Type B pancreatic cell (in vitro differentiated cells): Measurements from ENCODE around the gene PITPNB. TPM values are rescaled to one million over a fixed set of nuclear protein-coding genes. Genes with fewer than 3 reads are reported as not detected.
A peak's percentile ranks its signal among the peaks of the same experiment; 100 is the strongest.

Experiments
- DNase-seq: peaks from one replicate; pipeline ENCODE4 v3.0.0; 2021; ENCODE audit warnings: mixed read lengths; ENCODE audit not compliant: unreplicated experiment; ENCODE audit errors: extremely low spot score
- H3K27ac Mint-ChIP-seq: 2 replicates; pipeline ENCODE4 v1.8.0; 2021; ENCODE audit warnings: mild to moderate bottlenecking, mixed read lengths
- H3K27me3 Mint-ChIP-seq: 2 replicates; pipeline ENCODE4 v1.8.0; 2021; ENCODE audit warnings: mixed read lengths
- H3K36me3 Mint-ChIP-seq: 2 replicates; pipeline ENCODE4 v1.8.0; 2021; ENCODE audit warnings: mixed read lengths
- H3K4me1 Mint-ChIP-seq: one replicate; pipeline ENCODE4 v1.8.0; 2021; ENCODE audit warnings: mixed read lengths; ENCODE audit not compliant: unreplicated experiment
- H3K4me3 Mint-ChIP-seq: 2 replicates; pipeline ENCODE4 v1.8.0; 2021; ENCODE audit warnings: mild to moderate bottlenecking, mixed read lengths
- H3K9me3 Mint-ChIP-seq: 2 replicates; pipeline ENCODE4 v1.8.0; 2021; ENCODE audit warnings: mixed read lengths
- total RNA-seq: library from RNA; stranded (reverse); gene quantifications from 2 replicates; pipeline ENCODE4 v1.2.1, GENCODE V29; 2021; ENCODE audit warnings: low replicate concordance
- TF ChIP-seq, protein P1 (sequence below): fragments of 200-600 bp; sonication (generic); conservative IDR thresholded peaks from 2 replicates; pipeline ENCODE4 v1.5.0; 2021; ENCODE audit warnings: antibody characterized with exemption, mild to moderate bottlenecking

The PITPNB gene
- total RNA-seq, 1 donor from 2014 or later: 73.2 TPM

DNA sequence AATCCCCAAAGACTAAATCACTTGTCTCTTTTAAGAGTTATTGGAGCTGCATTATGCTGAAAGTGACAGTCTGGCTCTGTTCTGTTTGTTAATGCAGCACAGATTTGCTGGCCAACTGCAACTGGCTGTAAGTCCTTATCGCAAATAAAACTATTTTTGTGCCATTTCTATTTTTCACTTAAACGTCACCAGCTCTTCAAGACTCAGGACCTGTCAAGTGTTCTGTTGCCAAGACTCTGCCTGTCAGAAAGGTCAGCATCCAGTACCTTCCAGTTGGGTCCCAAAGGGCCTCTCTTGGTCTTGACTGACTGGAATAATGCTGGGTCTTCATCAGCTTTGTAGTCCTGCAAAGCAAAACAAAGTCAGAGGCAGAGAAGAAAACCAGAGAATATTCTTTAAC lies 45.6 kb downstream of the PITPNB start:
- H3K27me3 Mint-ChIP-seq: no peaks in the 10 kb centered on the region
- no peak for DNase-seq
- H3K36me3 Mint-ChIP-seq: peaks cover 22% of the 10 kb centered on the region
- H3K4me3 Mint-ChIP-seq: no peak overlapping the region
- H3K27ac Mint-ChIP-seq: no peak overlapping the region
- no peaks in the 10 kb centered on the region for H3K9me3 Mint-ChIP-seq
- TF ChIP-seq, protein P1, sequence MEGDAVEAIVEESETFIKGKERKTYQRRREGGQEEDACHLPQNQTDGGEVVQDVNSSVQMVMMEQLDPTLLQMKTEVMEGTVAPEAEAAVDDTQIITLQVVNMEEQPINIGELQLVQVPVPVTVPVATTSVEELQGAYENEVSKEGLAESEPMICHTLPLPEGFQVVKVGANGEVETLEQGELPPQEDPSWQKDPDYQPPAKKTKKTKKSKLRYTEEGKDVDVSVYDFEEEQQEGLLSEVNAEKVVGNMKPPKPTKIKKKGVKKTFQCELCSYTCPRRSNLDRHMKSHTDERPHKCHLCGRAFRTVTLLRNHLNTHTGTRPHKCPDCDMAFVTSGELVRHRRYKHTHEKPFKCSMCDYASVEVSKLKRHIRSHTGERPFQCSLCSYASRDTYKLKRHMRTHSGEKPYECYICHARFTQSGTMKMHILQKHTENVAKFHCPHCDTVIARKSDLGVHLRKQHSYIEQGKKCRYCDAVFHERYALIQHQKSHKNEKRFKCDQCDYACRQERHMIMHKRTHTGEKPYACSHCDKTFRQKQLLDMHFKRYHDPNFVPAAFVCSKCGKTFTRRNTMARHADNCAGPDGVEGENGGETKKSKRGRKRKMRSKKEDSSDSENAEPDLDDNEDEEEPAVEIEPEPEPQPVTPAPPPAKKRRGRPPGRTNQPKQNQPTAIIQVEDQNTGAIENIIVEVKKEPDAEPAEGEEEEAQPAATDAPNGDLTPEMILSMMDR: no peak
- peaks cover 51% of the 10 kb centered on the region for H3K4me1 Mint-ChIP-seq

DNA sequence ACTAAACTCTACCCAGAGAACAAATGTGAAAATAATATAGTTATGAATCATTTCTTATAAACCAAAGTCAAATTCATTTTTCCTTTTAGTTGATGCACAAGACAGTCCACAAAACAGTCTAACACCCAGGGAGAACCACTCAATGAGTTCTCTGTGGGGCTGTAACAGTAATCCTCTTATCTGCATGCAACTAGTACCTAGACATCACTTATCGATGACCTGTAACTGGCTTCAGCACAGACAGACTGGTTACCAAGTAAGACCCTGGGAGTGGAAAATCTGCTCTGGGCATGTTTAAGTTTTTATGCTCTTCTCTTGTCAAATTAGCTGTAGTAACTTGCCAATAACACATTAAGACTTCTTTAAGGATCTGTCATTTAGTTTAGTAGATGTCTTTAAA lies 46.6 kb downstream of the PITPNB start:
- Mint-ChIP-seq H3K9me3 (no peaks in the 10 kb centered on the region), H3K27me3 (no peaks in the 10 kb centered on the region), H3K27ac (no peak overlapping the region), H3K36me3 (peaks cover 22% of the 10 kb centered on the region), H3K4me3 (no peak overlapping the region), H3K4me1 (peaks cover 49% of the 10 kb centered on the region)
- TF ChIP-seq, protein P1: no peak
- no peak for DNase-seq

DNA sequence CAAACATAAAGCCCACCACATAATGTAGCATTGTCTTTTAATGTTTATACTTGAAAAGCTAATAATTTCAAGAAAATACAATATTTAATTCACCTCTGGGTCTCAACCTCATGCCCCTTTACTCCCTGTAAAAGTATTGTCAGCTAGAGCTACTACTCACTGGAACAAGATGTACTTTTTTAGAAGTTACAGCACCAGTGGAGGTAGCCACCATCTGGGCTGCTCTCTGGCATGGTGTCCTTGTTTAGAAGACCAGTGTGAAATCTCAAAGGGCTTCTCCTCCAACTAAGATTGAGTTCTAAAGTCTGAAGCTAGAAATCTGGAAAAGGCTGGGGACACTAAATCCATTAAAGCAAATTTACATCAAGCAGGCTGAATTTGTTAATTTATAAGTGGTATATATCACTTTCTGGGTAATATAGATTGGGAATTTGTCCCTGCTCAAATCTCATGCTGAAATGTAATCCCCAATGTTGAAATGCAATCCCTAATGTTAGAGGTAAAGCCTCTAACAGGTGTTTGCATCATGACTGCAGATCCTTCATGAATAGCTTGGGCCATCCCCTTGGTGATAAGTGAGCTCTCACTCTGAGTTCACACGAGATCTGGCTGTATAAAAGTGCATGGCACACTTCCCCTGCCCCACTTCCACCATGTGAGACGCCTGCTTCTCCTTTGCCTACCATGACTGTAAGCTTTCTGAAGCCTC lies 47.6 kb downstream of the PITPNB start:
- H3K4me3 Mint-ChIP-seq: no peak overlapping the region
- H3K36me3 Mint-ChIP-seq: peaks cover 24% of the 10 kb centered on the region
- TF ChIP-seq, protein P1: no peak
- H3K27ac Mint-ChIP-seq: peak overlapping the region; percentile 45
- no peak for DNase-seq
- peaks cover 58% of the 10 kb centered on the region for H3K4me1 Mint-ChIP-seq
- no peaks in the 10 kb centered on the region for H3K9me3 Mint-ChIP-seq
- no peaks in the 10 kb centered on the region for H3K27me3 Mint-ChIP-seq

DNA sequence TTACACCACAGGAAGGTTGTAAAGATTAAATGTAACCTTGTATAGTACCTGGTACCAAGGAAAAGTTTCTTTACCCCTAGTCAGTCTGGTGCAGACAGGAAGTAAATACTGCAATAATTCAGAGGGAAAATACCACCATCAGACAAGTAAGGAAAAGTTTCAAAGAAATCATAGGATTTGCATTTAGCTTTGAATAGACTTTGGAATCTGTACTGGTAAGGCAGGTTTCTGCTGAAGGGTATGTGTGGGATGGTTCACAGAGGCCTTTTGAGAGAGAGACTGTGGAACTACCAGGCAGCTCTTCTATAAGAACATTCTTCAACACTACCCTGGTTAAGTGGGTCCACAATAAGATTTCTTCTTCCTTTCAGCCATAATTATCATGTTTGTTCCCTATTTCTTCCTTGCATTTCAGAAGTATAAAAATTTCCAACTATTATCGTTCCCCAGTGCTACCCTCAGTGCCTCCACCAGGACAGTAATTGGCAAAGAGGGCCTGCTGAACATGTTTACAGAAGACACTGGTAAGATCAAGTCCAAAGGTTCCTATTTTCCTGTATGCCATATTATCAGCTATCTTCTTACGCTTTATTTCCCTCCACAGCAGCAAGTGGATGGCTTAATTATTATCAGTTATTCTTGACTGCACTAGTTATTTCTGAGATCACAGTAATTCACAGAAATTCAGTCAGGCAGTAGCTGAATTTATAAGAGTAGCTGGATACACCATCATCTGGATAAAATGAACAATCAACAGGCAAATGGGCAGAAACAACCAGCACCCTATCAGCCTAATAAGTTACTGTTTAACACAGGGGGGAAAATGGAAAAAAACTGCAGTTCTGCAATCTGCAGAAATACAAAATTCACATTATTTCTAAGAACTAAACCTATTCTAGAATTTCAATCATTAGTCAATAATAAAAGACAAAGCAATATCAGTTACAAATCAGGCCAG lies 48.5 kb downstream of the PITPNB start:
- H3K9me3 Mint-ChIP-seq: no peaks in the 10 kb centered on the region
- TF ChIP-seq, protein P1: no peak
- no peaks in the 10 kb centered on the region for H3K27me3 Mint-ChIP-seq
- DNase-seq: no peak
- H3K4me3 Mint-ChIP-seq: peak overlapping the region; percentile 46
- peak overlapping the region; percentile 75 for H3K27ac Mint-ChIP-seq
- H3K4me1 Mint-ChIP-seq: peaks cover 62% of the 10 kb centered on the region
- H3K36me3 Mint-ChIP-seq: peaks cover 33% of the 10 kb centered on the region

DNA sequence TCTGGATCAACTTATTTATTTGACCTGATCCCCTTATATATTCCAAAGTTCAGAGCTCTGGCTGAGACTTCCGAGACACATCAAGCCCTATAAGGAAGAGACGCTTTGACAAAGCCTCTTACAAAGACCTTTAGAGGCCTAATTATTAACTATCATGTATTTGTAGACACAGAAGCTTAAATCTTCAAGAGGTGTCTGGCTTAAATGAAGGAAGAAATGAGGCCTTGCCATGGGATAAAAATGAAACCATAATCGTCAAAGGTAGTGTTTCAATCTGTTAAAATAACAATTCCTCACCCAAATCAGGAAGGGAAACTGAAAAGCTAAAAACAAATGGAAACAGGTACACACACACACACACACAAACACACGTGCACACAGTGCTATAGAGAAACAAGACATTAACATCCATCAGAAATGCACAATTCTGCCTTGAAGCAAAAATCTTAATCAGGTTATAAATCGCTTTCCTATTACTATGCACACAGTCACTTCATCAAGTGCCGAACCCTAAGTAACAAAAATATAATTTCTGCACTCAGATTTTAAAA lies 50.2 kb downstream of the PITPNB start:
- peaks cover 31% of the 10 kb centered on the region for H3K36me3 Mint-ChIP-seq
- H3K27ac Mint-ChIP-seq: peak overlapping the region; percentile 16
- H3K27me3 Mint-ChIP-seq: no peaks in the 10 kb centered on the region
- TF ChIP-seq, protein P1: no peak
- H3K4me1 Mint-ChIP-seq: peaks cover 62% of the 10 kb centered on the region
- no peak for DNase-seq
- no peak overlapping the region for H3K4me3 Mint-ChIP-seq
- H3K9me3 Mint-ChIP-seq: no peaks in the 10 kb centered on the region
